Trophoblast cell (in vitro differentiated cells and primary cell): ENCODE data around the gene MBNL2.
A peak's percentile ranks its signal among the peaks of the same experiment; 100 is the strongest.

Experiments used
- DNase-seq, 2 donors: peaks; one replicate each; pipeline ENCODE4 v3.0.0-alpha.2; 2016
- H2AFZ ChIP-seq: 2 replicates; pipeline ENCODE4 v1.6.1; 2013; ENCODE audit warnings: low read length, moderate library complexity, mild to moderate bottlenecking; ENCODE audit not compliant: insufficient read depth, poor library complexity
- H2AK5ac ChIP-seq: 2 replicates; pipeline ENCODE4 v1.6.1; 2013; ENCODE audit warnings: mild to moderate bottlenecking, low read length
- H2BK120ac ChIP-seq: 2 replicates; pipeline ENCODE4 v1.6.1; 2013; ENCODE audit warnings: low read length, mild to moderate bottlenecking, moderate library complexity; ENCODE audit not compliant: insufficient read depth, poor library complexity
- H2BK12ac ChIP-seq: 2 replicates; pipeline ENCODE4 v1.6.1; 2013; ENCODE audit warnings: mild to moderate bottlenecking, low read length, moderate library complexity
- H2BK5ac ChIP-seq: 2 replicates; pipeline ENCODE4 v1.6.1; 2013; ENCODE audit warnings: low read length, low read depth, moderate library complexity, mild to moderate bottlenecking; ENCODE audit not compliant: poor library complexity
- H3K14ac ChIP-seq: 2 replicates; pipeline ENCODE4 v1.6.1; 2013; ENCODE audit warnings: mild to moderate bottlenecking, low read length
- H3K18ac ChIP-seq: 2 replicates; pipeline ENCODE4 v1.6.1; 2013; ENCODE audit warnings: mild to moderate bottlenecking, low read length
- H3K23ac ChIP-seq: 2 replicates; pipeline ENCODE4 v1.6.1; 2013; ENCODE audit warnings: low read length
- H3K27ac ChIP-seq: 2 replicates; pipeline ENCODE4 v1.5.1; 2013; ENCODE audit warnings: low read depth, mild to moderate bottlenecking, inconsistent platforms, low read length, moderate library complexity
- H3K27me3 ChIP-seq: 2 replicates; pipeline ENCODE4 v1.6.1; 2013; ENCODE audit warnings: inconsistent platforms, mild to moderate bottlenecking, low read length, moderate library complexity; ENCODE audit not compliant: insufficient read depth
- H3K36me3 ChIP-seq, 2 experiments: 1 replicate in 1 of 2; 2 replicates in 1 of 2; pipeline ENCODE4 v1.6.1; 2013; ENCODE audit warnings: low read length in 2 of 2, mild to moderate bottlenecking in 2 of 2, moderate library complexity in 1 of 2; ENCODE audit not compliant: insufficient read depth in 2 of 2, control insufficient read depth in 1 of 2
- H3K4ac ChIP-seq: 2 replicates; pipeline ENCODE4 v1.6.1; 2013; ENCODE audit warnings: low read depth, mild to moderate bottlenecking, low read length, moderate library complexity
- H3K4me1 ChIP-seq, 2 experiments: 1 replicate in 1 of 2; 2 replicates in 1 of 2; pipeline ENCODE4 v1.6.1; 2013; ENCODE audit warnings: low read length in 2 of 2, mild to moderate bottlenecking in 2 of 2, moderate library complexity in 1 of 2; ENCODE audit not compliant: insufficient read depth in 2 of 2, control insufficient read depth in 1 of 2
- H3K4me2 ChIP-seq: 2 replicates; pipeline ENCODE4 v1.6.1; 2013; ENCODE audit warnings: inconsistent platforms, mild to moderate bottlenecking, low read length, moderate library complexity
- H3K4me3 ChIP-seq: 2 replicates; pipeline ENCODE4 v1.5.1; 2013; ENCODE audit warnings: mild to moderate bottlenecking, low read depth, low read length, inconsistent platforms
- H3K79me1 ChIP-seq: one replicate; pipeline ENCODE4 v1.6.1; 2013; ENCODE audit warnings: low read length
- H3K79me2 ChIP-seq: 2 replicates; pipeline ENCODE4 v1.6.1; 2013; ENCODE audit warnings: low read length, mild to moderate bottlenecking; ENCODE audit not compliant: control insufficient read depth, insufficient read depth, poor library complexity
- H3K9ac ChIP-seq: 2 replicates; pipeline ENCODE4 v1.6.1; 2013; ENCODE audit warnings: mild to moderate bottlenecking, low read length
- H3K9me3 ChIP-seq: 2 replicates; pipeline ENCODE4 v1.6.1; 2013; ENCODE audit warnings: low read depth, mild to moderate bottlenecking, control low read depth, inconsistent platforms, low read length; ENCODE audit not compliant: insufficient read depth
- H4K12ac ChIP-seq: 2 replicates; pipeline ENCODE4 v1.6.1; 2013; ENCODE audit warnings: low read depth, mild to moderate bottlenecking, low read length, moderate library complexity
- H4K8ac ChIP-seq: 2 replicates; pipeline ENCODE4 v1.6.1; 2013; ENCODE audit warnings: low read depth, mild to moderate bottlenecking, low read length, moderate library complexity
- H4K91ac ChIP-seq: one replicate; pipeline ENCODE4 v1.6.1; 2013; ENCODE audit warnings: low read depth, mild to moderate bottlenecking, low read length, moderate library complexity
- WGBS: extraction: QIAGEN DNeasy Blood & Tissue Kit; methylation state at CpG from one replicate; pipeline ENCODE4 v1.1.7; 2013; ENCODE audit warnings: missing lambda C conversion rate; ENCODE audit not compliant: insufficient read length, insufficient coverage; ENCODE audit errors: extremely low coverage; 5-methylcytosine and 5-hydroxymethylcytosine counted together

The MBNL2 gene

GRCh38 chr13:97199451-97199850, 22.7 kb upstream of the MBNL2 start:
- no peak overlapping the region for H3K18ac ChIP-seq
- H4K91ac ChIP-seq, result no peak overlapping the region
- H3K27ac ChIP-seq, result peak overlapping the region; percentile 7
- H3K14ac ChIP-seq, result no peak overlapping the region
- peaks cover 13% of the 10 kb centered on the region for H3K79me1 ChIP-seq
- H3K36me3 ChIP-seq, result peaks cover 0 to 3% of the 10 kb centered on the region in 2 experiments
- no CpG with 5 or more reads among the region's 3 CpGs for WGBS
- H2BK120ac ChIP-seq, result no peak overlapping the region
- H4K12ac ChIP-seq, result no peak overlapping the region
- no peak overlapping the region for H2BK5ac ChIP-seq
- no peak overlapping the region for H2AFZ ChIP-seq
- peaks cover 8 to 11% of the 10 kb centered on the region in 2 experiments for H3K4me1 ChIP-seq
- H3K27me3 ChIP-seq, result no peaks in the 10 kb centered on the region
- H3K9me3 ChIP-seq, result no peaks in the 10 kb centered on the region
- H3K4me3 ChIP-seq, result no peak overlapping the region
- H3K4ac ChIP-seq, result no peak overlapping the region
- no peak overlapping the region for H3K9ac ChIP-seq
- no peak overlapping the region for H2AK5ac ChIP-seq
- no peak overlapping the region for H4K8ac ChIP-seq
- no peak overlapping the region for H3K23ac ChIP-seq
- DNase-seq, result peak; percentile 88 to 94
- no peak overlapping the region for H2BK12ac ChIP-seq
- no peak overlapping the region for H3K4me2 ChIP-seq
- H3K79me2 ChIP-seq, result no peaks in the 10 kb centered on the region

GRCh38 chr13:97200081-97200942, 21.8 kb upstream of the MBNL2 start:
- Histone ChIP-seq H4K12ac (no peak overlapping the region), H4K8ac (no peak overlapping the region), H3K4me2 (no peak overlapping the region), H3K79me1 (peaks cover 11% of the 10 kb centered on the region), H3K9ac (no peak overlapping the region), H4K91ac (no peak overlapping the region), H3K27me3 (no peaks in the 10 kb centered on the region), H2BK5ac (no peak overlapping the region), H3K14ac (no peak overlapping the region), H3K23ac (peak overlapping the region; percentile 29), H3K4me1 (peaks cover 4 to 5% of the 10 kb centered on the region in 2 experiments), H3K4me3 (no peak overlapping the region), H3K9me3 (no peaks in the 10 kb centered on the region), H2BK12ac (no peak overlapping the region), H3K27ac (peak overlapping the region; percentile 7), H3K79me2 (no peaks in the 10 kb centered on the region), H3K4ac (no peak overlapping the region), H2AFZ (no peak overlapping the region), H3K36me3 (peaks cover 0 to 4% of the 10 kb centered on the region in 2 experiments), H3K18ac (no peak overlapping the region), H2BK120ac (no peak overlapping the region), H2AK5ac (peak overlapping the region; percentile 18)
- peak; percentile 85 to 89 for DNase-seq
- no CpG with 5 or more reads among the region's 6 CpGs for WGBS

GRCh38 chr13:97202761-97203160, 19.4 kb upstream of the MBNL2 start:
- Histone ChIP-seq H3K79me2 (no peaks in the 10 kb centered on the region), H2BK5ac (no peak overlapping the region), H4K91ac (peak overlapping the region; percentile 37), H3K36me3 (peaks cover 0 to 4% of the 10 kb centered on the region in 2 experiments), H3K23ac (no peak overlapping the region), H3K18ac (peak overlapping the region; percentile 59), H2BK120ac (peak overlapping the region; percentile 6), H4K12ac (no peak overlapping the region), H3K27me3 (no peaks in the 10 kb centered on the region), H2AFZ (no peak overlapping the region), H3K27ac (no peak overlapping the region), H3K4me2 (no peak overlapping the region), H3K4ac (no peak overlapping the region), H3K14ac (peak overlapping the region; percentile 44), H3K79me1 (peaks cover 7% of the 10 kb centered on the region), H3K4me3 (no peak overlapping the region), H2BK12ac (peak overlapping the region; percentile 87), H3K9ac (no peak overlapping the region), H3K9me3 (no peaks in the 10 kb centered on the region), H4K8ac (no peak overlapping the region), H3K4me1 (peaks cover 4 to 5% of the 10 kb centered on the region in 2 experiments), H2AK5ac (peak overlapping the region; percentile 86)
- peak in 1 of 2 donors; percentile 57 for DNase-seq
- WGBS, result no CpG with 5 or more reads among the region's 4 CpGs

GRCh38 chr13:97205465-97205864, 16.7 kb upstream of the MBNL2 start:
- H3K9ac ChIP-seq, result no peak overlapping the region
- H3K27ac ChIP-seq, result no peak overlapping the region
- WGBS, result no CpG with 5 or more reads among the region's 1 CpG
- H2BK12ac ChIP-seq, result no peak overlapping the region
- H2AK5ac ChIP-seq, result no peak overlapping the region
- H3K36me3 ChIP-seq, result peaks cover 0 to 4% of the 10 kb centered on the region in 2 experiments
- no peak overlapping the region for H3K18ac ChIP-seq
- no peaks in the 10 kb centered on the region for H3K4me1 ChIP-seq
- H3K79me2 ChIP-seq, result no peaks in the 10 kb centered on the region
- H3K79me1 ChIP-seq, result peaks cover 4% of the 10 kb centered on the region
- no peak overlapping the region for H3K4me3 ChIP-seq
- H2BK5ac ChIP-seq, result no peak overlapping the region
- H2BK120ac ChIP-seq, result no peak overlapping the region
- no peak overlapping the region for H4K8ac ChIP-seq
- no peak overlapping the region for H2AFZ ChIP-seq
- H3K14ac ChIP-seq, result no peak overlapping the region
- H3K23ac ChIP-seq, result no peak overlapping the region
- H4K12ac ChIP-seq, result no peak overlapping the region
- H3K4me2 ChIP-seq, result no peak overlapping the region
- no peak for DNase-seq
- H3K4ac ChIP-seq, result no peak overlapping the region
- no peaks in the 10 kb centered on the region for H3K27me3 ChIP-seq
- H3K9me3 ChIP-seq, result no peaks in the 10 kb centered on the region
- no peak overlapping the region for H4K91ac ChIP-seq
